ENCODE data around the gene TMEM178B. TPM values are rescaled to one million over a fixed set of nuclear protein-coding genes. Genes with fewer than 3 reads are reported as not detected.
"Not testable (repeated sequence)": the region's sequence is repeated elsewhere in the genome, so short reads cannot be mapped to it uniquely, and the experiment has no call there.

TMEM178B gene
- polyA plus RNA-seq, 4 donors = 0.21 to 0.76 (median 0.54) TPM

GRCh38 chr7:141370650-141371049 lies 296.8 kb downstream of the TMEM178B start:
- no peak for DNase-seq (ENCODE audit: low read depth in 4 of 4, low spot score in 3 of 4)

- no peak for DNase-seq (ENCODE audit: low read depth in 4 of 4, low spot score in 3 of 4)
Measured at GRCh38 chr7:141374425-141374824, 300.6 kb downstream of the TMEM178B start.

GRCh38 chr7:141375442-141375841 lies 301.6 kb downstream of the TMEM178B start:
- DNase-seq (ENCODE audit: low read depth in 4 of 4, low spot score in 3 of 4) = no peak

GRCh38 chr7:141377906-141378305 lies 304.0 kb downstream of the TMEM178B start:
- no peak for DNase-seq (ENCODE audit: low read depth in 4 of 4, low spot score in 3 of 4)

- DNase-seq (ENCODE audit: low read depth in 4 of 4, low spot score in 3 of 4) = no peak
Measured at GRCh38 chr7:141378405-141378804, 304.5 kb downstream of the TMEM178B start.

GRCh38 chr7:141381794-141382427 lies 308.0 kb downstream of the TMEM178B start:
- no peak for DNase-seq (ENCODE audit: low read depth in 4 of 4, low spot score in 3 of 4)

- DNase-seq (ENCODE audit: low read depth in 4 of 4, low spot score in 3 of 4) = not testable (repeated sequence)
Measured at GRCh38 chr7:141383356-141383755, 309.5 kb downstream of the TMEM178B start.

- DNase-seq (ENCODE audit: low read depth in 4 of 4, low spot score in 3 of 4) = no peak
Measured at GRCh38 chr7:141386881-141387280, 313.0 kb downstream of the TMEM178B start.

- no peak for DNase-seq (ENCODE audit: low read depth in 4 of 4, low spot score in 3 of 4)
Measured at GRCh38 chr7:141387521-141388217, 313.8 kb downstream of the TMEM178B start.

GRCh38 chr7:141389140-141389796 lies 315.4 kb downstream of the TMEM178B start:
- DNase-seq (ENCODE audit: low read depth in 4 of 4, low spot score in 3 of 4) = no peak

GRCh38 chr7:141390339-141390738 lies 316.5 kb downstream of the TMEM178B start:
- no peak for DNase-seq (ENCODE audit: low read depth in 4 of 4, low spot score in 3 of 4)

GRCh38 chr7:141393056-141393455 lies 319.2 kb downstream of the TMEM178B start:
- no peak for DNase-seq (ENCODE audit: low read depth in 4 of 4, low spot score in 3 of 4)

- DNase-seq (ENCODE audit: low read depth in 4 of 4, low spot score in 3 of 4) = no peak
Measured at GRCh38 chr7:141397236-141398163, 323.6 kb downstream of the TMEM178B start.

GRCh38 chr7:141400356-141400755 lies 326.5 kb downstream of the TMEM178B start:
- no peak for DNase-seq (ENCODE audit: low read depth in 4 of 4, low spot score in 3 of 4)

GRCh38 chr7:141402277-141402996 lies 328.6 kb downstream of the TMEM178B start:
- no peak for DNase-seq (ENCODE audit: low read depth in 4 of 4, low spot score in 3 of 4)

GRCh38 chr7:141403846-141404245 lies 330.0 kb downstream of the TMEM178B start:
- not testable (repeated sequence) for DNase-seq (ENCODE audit: low read depth in 4 of 4, low spot score in 3 of 4)

- DNase-seq (ENCODE audit: low read depth in 4 of 4, low spot score in 3 of 4) = no peak
Measured at GRCh38 chr7:141406347-141406746, 332.5 kb downstream of the TMEM178B start.

GRCh38 chr7:141407893-141408292 lies 334.0 kb downstream of the TMEM178B start:
- no peak for DNase-seq (ENCODE audit: low read depth in 4 of 4, low spot score in 3 of 4)

- no peak for DNase-seq (ENCODE audit: low read depth in 4 of 4, low spot score in 3 of 4)
Measured at GRCh38 chr7:141408440-141408839, 334.6 kb downstream of the TMEM178B start.

- no peak for DNase-seq (ENCODE audit: low read depth in 4 of 4, low spot score in 3 of 4)
Measured at GRCh38 chr7:141409219-141409618, 335.4 kb downstream of the TMEM178B start.

Data from left renal pelvis (tissue), 4 donors.